GM18520 (cell line): ENCODE data around the gene C10orf95.

ENCODE experiments used
- ATAC-seq: cut with Tn5 transposase; IDR thresholded peaks from one replicate; pipeline ENCODE4 v1.9.1; 2021; ENCODE audit not compliant: unreplicated experiment

C10orf95 gene

DNA sequence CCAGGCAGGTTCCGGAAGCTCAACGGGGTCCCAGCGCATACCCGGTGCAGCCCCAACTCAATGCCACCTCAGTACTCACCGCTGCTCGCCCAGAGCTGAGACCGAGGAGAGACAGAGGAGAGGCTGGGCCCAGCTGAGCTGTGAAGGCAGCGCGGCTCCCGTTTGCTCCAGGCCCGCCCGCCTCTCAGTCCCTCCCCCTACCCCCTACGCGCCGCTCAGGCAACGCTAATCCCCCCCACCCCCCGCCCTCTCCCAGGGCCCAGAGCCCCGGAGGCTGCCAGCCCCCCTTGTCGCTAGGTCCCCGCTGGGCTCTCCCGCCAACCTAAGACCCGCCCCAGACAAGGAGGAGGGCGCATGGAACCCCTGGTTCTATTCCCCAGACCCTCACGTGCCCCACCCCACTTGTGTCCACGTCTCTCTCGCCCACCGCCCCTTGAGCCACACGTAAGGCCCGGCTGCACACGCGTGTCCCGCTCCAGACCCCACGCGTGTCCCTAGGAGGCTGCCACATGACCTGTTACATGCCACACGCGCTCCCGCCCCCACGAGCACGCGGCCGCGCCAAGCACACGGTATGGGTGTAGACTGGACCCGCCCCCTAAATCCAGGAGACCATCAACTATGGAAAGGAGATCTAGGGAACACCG is 32.6 kb downstream of the C10orf95 start, which contains the start of gene PSD:
TSS of gene PSD (minus strand) at position 164 of the 647 bp plus-strand sequence. CDS start 1,747 bp downstream, outside the sequence.
- no peak for ATAC-seq

DNA sequence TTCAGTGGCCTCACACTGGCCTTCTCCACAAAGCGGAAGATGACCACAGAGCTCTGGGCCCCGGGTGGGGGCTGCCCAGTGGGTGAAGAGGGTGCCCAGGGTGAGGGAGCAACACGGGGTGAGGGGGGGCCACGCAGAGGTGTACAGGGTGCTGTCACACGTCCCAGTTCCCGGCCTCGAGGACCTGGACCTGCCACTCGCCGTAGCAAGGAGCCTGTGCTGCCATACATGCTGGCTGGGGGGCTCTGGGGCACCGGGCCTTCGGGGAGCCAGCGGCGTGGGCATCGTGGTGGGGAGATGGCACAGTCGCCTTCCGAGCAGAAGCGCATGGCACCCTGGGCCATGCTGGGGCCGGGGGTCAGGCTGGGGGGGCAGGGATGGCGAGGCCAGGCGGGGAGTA is 34.6 kb downstream of the C10orf95 start:
- no peak for ATAC-seq

DNA sequence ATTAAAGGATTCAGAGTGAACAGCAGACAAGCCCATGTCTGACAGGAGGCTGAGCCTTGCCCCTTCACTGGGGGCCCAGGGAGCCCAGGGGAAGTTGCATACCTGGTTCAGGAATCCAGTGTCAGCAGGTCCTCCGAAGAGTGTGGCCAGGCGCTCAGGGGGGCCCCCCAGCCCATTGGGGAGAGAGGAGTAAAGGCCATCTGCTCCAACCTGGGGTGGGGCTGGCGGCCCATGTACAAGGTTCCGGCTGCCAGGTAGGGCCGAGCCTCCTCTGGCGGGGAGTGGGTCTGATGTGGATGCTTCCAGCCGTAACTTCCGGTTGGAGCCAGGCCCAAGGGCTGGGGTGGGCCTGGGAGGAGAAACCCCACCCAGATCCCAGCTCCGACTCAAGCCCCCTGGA is 35.1 kb downstream of the C10orf95 start:
- no peak for ATAC-seq

- no peak for ATAC-seq
These were observed 36.6 kb downstream of the C10orf95 start for GRCh38 chr10:102414749-102415148.

GRCh38 chr10:102413806-102414561 is 37.4 kb downstream of the C10orf95 start:
- no peak for ATAC-seq

GRCh38 chr10:102413053-102413705 is 38.2 kb downstream of the C10orf95 start:
- ATAC-seq, result no peak

DNA sequence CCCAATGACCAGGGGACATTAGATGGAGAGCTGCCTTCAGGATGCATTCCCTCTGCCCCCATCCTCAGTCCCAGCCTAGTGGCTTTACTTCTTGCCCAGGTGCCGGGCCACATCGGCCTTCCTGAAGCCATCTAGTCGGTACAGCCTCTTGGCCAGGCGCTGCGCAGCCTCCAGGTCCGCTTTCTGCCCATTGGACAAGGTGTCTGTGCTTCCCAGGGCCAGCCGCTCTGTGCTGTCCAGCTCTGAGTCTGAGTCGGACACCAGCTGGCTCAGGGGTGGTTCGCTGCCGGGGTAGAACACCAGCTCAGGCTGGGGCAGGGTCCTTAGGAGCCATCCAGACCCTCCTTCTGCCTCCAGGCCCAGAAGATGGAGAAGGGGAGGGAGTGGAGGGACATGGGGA is 39.0 kb downstream of the C10orf95 start:
- ATAC-seq, result no peak

DNA sequence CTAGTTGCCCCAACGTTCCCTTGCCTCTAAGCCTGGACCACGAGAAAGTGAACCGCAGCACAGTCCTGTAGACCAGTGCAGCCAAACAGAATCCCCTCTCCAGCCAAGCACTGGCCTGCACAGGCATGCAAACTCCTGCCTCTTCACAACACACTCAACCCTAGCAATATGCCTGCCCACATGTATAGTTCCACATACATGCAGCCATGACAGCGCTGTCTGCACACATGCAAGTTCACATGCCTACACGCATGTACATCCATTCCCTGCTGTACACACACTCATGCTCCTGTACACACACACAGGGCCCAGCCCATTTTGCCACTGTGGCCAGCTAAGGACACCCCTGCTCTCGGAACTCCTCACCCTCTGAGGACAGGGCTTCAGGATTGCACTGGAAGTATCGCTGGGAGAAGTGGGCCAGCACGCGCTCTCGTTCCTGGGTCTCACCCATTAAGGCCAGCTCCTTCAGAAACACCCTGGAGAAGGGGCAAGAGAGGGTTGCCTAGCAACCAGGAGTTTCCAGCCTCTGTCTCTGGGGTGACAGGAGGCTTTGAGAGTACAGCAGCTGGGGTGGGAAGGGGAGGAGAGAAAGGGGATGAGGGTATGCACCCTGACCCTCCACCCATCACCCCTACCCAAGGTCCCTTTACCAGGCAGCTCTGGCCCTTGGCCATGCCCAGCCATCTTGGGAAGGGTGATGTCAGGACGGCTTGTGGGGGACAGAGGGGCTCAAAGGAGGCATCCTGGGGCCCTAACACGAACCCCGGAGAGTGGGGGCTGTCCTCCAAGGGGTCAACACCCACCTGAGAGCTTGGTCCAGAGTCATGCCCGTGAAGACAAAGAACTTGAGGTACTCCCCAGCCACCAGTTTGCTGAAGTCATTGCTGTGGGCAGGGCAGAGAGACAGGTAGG is 39.7 kb downstream of the C10orf95 start:
- no peak for ATAC-seq

DNA sequence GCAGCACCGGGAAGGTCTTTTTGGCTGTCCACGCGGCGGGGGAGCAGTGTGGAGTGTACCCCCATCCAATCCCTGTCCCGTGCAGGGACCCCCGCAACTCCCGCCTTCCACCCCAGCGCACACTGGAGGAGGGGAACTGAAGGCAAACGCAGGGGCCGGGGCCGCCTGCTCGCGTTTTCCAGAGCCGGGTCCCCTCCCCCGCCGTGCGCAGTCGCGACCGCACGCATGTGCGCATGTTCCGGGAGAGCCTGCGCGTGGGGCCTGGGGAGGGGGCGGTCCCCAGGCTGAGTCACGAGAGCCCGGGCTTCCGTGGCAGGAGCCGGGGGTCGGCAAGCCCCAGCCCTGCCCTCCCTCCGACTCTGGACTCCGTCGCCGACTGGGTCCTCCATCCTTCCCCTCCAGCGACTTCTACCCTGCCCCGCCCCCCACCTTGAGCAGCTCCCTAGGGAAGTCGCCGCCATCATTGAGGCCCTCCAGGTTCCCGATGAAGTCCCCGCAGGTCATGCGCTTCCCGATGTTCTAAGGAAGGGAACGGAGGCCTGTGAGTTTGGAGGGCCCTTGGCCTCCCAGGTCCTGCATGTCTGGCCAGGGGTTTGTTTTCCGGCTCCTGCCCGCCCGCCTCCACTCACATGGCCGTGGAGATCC is 40.8 kb downstream of the C10orf95 start:
- ATAC-seq, result no peak

DNA sequence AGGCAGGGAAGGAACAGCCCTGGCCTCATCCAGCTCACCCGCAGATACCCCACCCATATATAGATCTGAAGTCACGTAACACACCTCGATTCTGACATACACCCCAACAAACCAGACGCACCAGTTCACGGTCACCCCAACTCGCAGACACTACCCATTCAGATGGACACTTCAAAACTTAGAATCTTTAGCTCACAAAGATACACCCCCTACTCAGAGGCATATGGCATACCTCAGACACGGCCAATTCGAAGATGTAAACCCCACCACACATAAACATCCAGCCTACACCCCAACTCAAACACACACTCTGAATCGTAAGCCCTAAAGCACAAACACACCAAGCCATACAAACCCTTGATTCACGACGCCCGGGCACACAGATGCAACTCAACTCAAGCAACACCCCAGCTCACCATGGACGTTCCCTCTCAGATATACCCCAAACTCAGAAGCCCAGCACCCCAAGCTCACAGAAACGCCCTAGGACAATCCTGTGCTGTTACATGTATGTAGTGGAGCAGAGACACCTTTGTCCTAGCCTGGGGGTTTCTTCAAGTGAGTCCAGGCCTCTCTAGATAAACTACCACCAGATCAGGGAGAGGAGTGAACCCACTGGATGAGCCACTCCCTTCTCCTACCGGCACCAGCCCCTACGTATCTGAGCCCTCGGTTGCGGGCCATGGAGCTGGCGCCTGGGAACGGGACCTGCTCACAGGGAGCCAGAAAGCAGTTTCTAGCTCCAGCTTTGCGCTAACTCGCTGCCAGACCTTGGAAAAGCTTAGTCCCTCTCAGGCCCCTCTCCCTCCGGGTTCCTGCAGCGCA is 41.5 kb downstream of the C10orf95 start:
- ATAC-seq, result no peak

- ATAC-seq, result no peak
These were observed 42.4 kb downstream of the C10orf95 start for GRCh38 chr10:102408728-102409603.

DNA sequence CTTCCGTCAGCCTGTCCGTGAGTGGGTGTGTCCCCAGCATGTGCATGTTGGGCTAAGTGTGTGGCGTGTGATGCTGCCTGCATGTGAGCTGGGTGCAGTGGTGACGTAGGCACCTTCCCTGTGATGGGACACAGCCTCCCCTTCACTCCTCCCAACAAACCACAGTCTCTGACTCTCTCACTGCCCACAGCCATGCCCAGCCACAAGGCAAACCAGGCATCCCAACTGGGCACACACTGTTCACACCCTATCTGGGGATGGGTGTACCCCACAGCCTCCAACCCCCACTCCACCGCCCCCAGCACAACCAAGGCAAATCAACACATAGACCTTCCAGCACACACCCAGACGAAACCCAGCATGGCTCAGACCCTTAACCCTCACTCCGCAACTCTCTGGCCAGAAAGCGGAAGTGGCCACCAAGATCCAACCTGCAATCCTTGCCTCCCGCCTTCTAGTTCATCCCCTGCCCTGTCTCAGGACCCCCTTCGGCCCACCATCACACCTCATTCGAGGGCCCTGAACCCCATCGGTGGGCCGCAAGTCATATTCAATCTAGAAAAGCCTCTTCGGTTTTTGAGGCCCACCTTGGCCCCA is 43.1 kb downstream of the C10orf95 start:
- no peak for ATAC-seq

DNA sequence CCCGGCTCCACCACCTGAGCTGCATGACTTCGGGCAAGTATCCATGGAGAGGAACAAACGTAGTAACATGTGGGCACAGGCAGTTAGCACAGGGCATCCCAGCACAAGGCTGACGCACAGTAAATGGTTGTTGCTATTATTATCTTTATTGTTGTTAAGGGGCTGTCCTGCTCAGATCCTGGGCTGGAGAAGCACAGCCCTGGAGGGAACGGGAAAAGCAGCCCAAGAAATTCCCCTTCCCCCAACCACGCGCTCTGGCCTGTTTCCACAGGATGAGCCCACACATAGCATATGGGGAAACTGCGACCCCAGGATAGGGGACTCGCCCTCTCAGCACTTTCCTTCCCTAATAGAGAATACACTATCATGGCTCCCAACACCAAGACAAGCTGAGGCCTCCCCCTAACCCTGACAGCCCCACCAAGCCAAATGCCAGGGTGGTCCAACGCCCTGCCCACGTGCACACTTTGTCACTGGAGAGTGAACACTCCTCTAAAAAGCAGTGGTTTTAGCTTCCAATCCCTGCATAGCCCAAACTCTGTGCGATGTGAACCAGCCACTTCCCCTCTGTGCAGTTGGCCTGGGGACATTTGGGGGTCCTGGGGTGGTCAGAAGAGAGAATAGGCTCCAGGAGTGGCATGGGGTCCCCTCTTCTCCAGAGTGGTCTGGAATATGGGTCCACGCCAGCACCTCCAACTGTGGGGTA is 43.8 kb downstream of the C10orf95 start:
- ATAC-seq, result no peak

DNA sequence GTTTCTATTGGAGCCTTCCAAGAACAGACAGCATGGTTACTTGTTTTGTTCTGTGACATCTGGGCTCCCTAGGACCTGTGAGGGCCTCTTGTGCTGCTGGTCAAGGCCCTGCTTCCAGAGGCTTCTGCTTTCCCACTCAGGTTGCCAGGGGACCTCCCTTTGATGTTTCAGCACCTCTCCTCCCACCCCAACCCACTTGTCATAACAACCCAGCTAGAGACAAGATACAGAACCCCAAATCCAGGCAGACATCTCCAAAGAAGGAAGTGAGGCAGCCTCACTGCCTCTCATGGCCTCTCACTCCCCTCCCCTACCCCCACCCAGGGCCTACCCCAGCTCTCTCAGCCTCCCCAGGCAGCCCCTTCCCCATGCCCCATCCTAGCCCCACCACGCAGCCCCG is 44.5 kb downstream of the C10orf95 start:
- no peak for ATAC-seq

- ATAC-seq, result no peak
These were observed 45.7 kb downstream of the C10orf95 start for GRCh38 chr10:102405632-102406031.

- ATAC-seq, result no peak
These were observed 46.2 kb downstream of the C10orf95 start for GRCh38 chr10:102405108-102405571.

- no peak for ATAC-seq
These were observed 46.8 kb downstream of the C10orf95 start for GRCh38 chr10:102404361-102405107.
